Activated CD8-positive, alpha-beta memory T cell treated with anti-CD3 and anti-CD28 coated beads, Interleukin-2, amount 10 ng/mL, durations not matched to agents 7 days and 5 days (primary cell): Measurements from ENCODE around the gene CCDC30. TPM values are rescaled to one million over a fixed set of nuclear protein-coding genes. Genes with fewer than 3 reads are reported as not detected.
A peak's percentile ranks its signal among the peaks of the same experiment; 100 is the strongest.
"Not testable (repeated sequence)": the region's sequence is repeated elsewhere in the genome, so short reads cannot be mapped to it uniquely, and the experiment has no call there.

ENCODE experiments used
- ATAC-seq: fragments of 150-1000 bp; cut with Tn5 transposase; one replicate; pipeline ENCODE4 v1.10.0; 2021; ENCODE audit warnings: moderate library complexity
- CTCF ChIA-PET: fragments of 350-600 bp; sonication (Branson Sonifier 250); formaldehyde crosslinking; loops from one replicate; lab custom pipeline; 2021; ENCODE audit warnings: antibody characterized with exemption; lab: Charles Lee
- DNase-seq: peaks from one replicate; pipeline ENCODE4 v3.0.0-alpha.2; 2020
- H3K27ac Mint-ChIP-seq: one replicate; pipeline ENCODE4 v1.8.0; 2021; ENCODE audit warnings: mild to moderate bottlenecking, mixed read lengths
- H3K27me3 Mint-ChIP-seq: one replicate; pipeline ENCODE4 v1.8.0; 2021; ENCODE audit warnings: mixed read lengths
- H3K36me3 Mint-ChIP-seq: one replicate; pipeline ENCODE4 v1.8.0; 2021; ENCODE audit warnings: mild to moderate bottlenecking, mixed read lengths
- H3K4me1 Mint-ChIP-seq: one replicate; pipeline ENCODE4 v1.8.0; 2021; ENCODE audit warnings: mixed read lengths
- H3K4me3 Mint-ChIP-seq: one replicate; pipeline ENCODE4 v1.8.0; 2021; ENCODE audit warnings: mild to moderate bottlenecking, moderate library complexity, mixed read lengths
- H3K9me3 Mint-ChIP-seq: one replicate; pipeline ENCODE4 v1.8.0; 2022; ENCODE audit warnings: low read depth, mixed read lengths
- total RNA-seq, 2 experiments: library from RNA; stranded (reverse); gene quantifications; one replicate each; pipeline ENCODE4 v1.2.3, GENCODE V29; 2021

The CCDC30 gene
- total RNA-seq, 2 experiments from 2014 or later = 1.5 to 2.9 TPM

- Mint-ChIP-seq H3K36me3 (peaks cover 20% of the 10 kb centered on the region), H3K27ac (no peak overlapping the region), H3K9me3 (peaks cover 30% of the 10 kb centered on the region), H3K4me3 (no peak overlapping the region), H3K27me3 (no peaks in the 10 kb centered on the region), H3K4me1 (no peaks in the 10 kb centered on the region)
- ATAC-seq = no peak
- no peak for DNase-seq
- CTCF ChIA-PET = no interaction called here
Measured at GRCh38 chr1:42506576-42506975, 43.5 kb downstream of the CCDC30 start.

- H3K27ac Mint-ChIP-seq, DNase-seq, H3K4me1 Mint-ChIP-seq, H3K4me3 Mint-ChIP-seq, ATAC-seq, H3K27me3 Mint-ChIP-seq, CTCF ChIA-PET: not testable (repeated sequence)
- Mint-ChIP-seq H3K36me3 (peaks cover 15% of the 10 kb centered on the region), H3K9me3 (peaks cover 41% of the 10 kb centered on the region)
Measured at GRCh38 chr1:42511581-42512155, 48.6 kb downstream of the CCDC30 start.

DNA sequence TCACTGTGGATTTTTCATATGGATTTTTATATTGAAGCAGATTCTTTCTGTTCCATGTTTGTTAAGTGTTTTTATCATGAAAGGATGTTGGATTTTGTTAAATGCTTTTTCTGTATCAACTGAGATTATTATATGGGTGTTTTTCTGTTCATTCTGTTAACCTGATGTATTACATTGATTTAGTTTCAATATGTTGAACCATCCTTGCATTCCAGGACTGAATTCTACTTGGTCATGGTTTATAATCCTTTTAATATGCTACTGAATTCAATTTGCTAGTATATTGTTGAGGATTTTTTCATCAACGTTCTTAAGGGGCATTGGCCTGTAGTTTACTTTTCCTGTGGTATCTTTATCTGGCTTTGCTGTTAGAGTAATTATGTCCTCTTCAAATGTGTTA, 55.8 kb downstream of the CCDC30 start:
- Mint-ChIP-seq H3K9me3 (peaks cover 31% of the 10 kb centered on the region), H3K27me3 (no peaks in the 10 kb centered on the region), H3K4me1 (no peaks in the 10 kb centered on the region), H3K27ac (no peak overlapping the region), H3K4me3 (no peak overlapping the region), H3K36me3 (peaks cover 23% of the 10 kb centered on the region)
- CTCF ChIA-PET = no interaction called here
- DNase-seq (no peak), ATAC-seq (no peak)

DNA sequence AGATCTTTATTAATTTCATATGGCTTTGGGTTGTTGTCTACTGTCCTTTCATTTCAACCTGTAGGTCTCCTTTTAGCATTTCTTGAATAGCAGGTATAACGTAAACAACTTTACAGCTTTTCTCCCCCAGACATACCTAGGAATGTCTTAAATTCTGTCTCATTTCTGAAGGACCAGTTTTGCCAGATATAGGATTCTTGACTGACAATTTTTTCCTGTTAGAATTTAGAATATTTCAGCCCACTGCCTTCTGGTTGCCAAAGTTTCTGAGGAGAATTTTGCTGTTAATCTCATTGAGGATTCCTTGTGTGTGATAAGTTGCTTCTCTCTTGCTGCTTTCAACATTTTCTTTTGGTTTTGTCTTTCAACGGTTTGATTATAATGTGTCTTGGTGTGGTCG, 60.1 kb downstream of the CCDC30 start:
- Mint-ChIP-seq H3K36me3 (peaks cover 24% of the 10 kb centered on the region), H3K4me3 (no peak overlapping the region), H3K4me1 (peaks cover 7% of the 10 kb centered on the region), H3K27ac (no peak overlapping the region), H3K27me3 (peaks cover 11% of the 10 kb centered on the region), H3K9me3 (peaks cover 20% of the 10 kb centered on the region)
- CTCF ChIA-PET = no interaction called here
- ATAC-seq (no peak), DNase-seq (no peak)

DNA sequence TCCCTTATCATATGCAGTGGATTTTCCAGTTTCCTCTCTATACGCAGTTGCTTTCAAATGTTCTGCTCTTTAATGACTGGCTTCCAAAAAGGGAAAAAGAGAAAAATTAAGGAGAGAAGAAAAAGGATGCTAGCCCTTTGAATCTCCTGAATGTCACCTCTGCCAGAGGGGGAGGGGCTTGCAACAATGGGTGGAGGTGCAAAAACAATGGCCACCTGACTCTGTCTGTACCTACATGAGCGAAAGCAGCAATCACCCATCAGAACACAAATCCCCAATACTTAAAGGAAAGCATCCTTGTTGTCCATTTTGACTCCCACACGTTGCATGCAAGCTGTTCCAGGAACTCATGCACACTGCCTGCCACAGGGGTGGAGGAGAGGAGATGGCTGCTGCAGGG, 61.2 kb downstream of the CCDC30 start:
- no peak for ATAC-seq
- H3K9me3 Mint-ChIP-seq = peaks cover 12% of the 10 kb centered on the region
- no peak for DNase-seq
- peaks cover 11% of the 10 kb centered on the region for H3K27me3 Mint-ChIP-seq
- no peak overlapping the region for H3K4me3 Mint-ChIP-seq
- no peak overlapping the region for H3K27ac Mint-ChIP-seq
- peaks cover 21% of the 10 kb centered on the region for H3K36me3 Mint-ChIP-seq
- peaks cover 12% of the 10 kb centered on the region for H3K4me1 Mint-ChIP-seq
- CTCF ChIA-PET = no interaction called here

DNA sequence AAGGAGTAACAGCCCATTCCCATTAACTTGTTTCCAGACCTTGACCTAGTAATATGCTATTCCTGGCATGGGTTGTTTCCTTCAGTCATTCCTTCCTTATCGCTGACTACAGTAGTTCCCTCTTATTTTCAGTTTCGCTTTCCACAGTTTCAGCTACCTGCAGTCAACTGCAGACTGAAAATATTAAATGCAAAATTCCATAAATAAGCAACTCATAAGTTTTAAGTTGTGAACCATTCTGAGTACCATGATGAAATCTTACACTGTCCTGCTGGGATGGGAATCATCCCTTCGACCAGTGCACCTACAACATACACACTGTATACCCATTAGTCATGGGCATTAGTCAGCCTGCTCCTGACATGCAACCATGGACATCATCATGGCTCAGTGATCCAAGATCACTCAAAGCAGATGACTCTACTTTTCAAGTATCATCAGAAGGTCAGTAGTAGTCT, 66.7 kb downstream of the CCDC30 start:
- Mint-ChIP-seq H3K4me3 (peak overlapping the region; percentile 69), H3K27ac (peak overlapping the region; percentile 71)
- no peak for DNase-seq

DNA sequence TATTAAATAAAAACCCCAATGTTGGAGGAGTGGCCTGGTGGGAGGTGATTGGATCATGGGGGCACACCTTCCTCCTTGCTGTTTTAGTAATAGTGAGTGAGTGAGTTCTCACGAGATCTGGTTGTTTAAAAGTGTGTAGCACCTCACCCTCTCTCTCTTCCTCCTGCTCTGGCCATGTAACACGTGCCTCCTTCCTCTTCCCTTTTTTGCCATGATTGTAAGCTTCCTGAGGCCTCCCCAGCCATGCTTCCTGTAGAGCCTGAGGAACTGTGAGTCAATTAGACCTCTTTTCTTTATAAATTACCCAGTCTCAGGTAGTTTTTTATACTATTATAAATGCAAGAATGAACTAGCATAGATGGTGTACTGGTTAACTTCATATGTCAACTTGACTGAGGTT, 68.0 kb downstream of the CCDC30 start:
- Mint-ChIP-seq H3K27ac (no peak overlapping the region), H3K27me3 (peaks cover 3% of the 10 kb centered on the region), H3K4me1 (peaks cover 21% of the 10 kb centered on the region), H3K4me3 (no peak overlapping the region), H3K9me3 (peaks cover 4% of the 10 kb centered on the region), H3K36me3 (peaks cover 8% of the 10 kb centered on the region)
- CTCF ChIA-PET = no interaction called here
- DNase-seq (no peak), ATAC-seq (no peak)

More for the DNA sequence above, 66.7 kb downstream of the CCDC30 start:
- ATAC-seq = peak; percentile 84
- CTCF ChIA-PET = no interaction called here
- Mint-ChIP-seq H3K36me3 (peaks cover 11% of the 10 kb centered on the region), H3K27me3 (peaks cover 5% of the 10 kb centered on the region), H3K4me1 (peaks cover 21% of the 10 kb centered on the region), H3K9me3 (peaks cover 4% of the 10 kb centered on the region)

DNA sequence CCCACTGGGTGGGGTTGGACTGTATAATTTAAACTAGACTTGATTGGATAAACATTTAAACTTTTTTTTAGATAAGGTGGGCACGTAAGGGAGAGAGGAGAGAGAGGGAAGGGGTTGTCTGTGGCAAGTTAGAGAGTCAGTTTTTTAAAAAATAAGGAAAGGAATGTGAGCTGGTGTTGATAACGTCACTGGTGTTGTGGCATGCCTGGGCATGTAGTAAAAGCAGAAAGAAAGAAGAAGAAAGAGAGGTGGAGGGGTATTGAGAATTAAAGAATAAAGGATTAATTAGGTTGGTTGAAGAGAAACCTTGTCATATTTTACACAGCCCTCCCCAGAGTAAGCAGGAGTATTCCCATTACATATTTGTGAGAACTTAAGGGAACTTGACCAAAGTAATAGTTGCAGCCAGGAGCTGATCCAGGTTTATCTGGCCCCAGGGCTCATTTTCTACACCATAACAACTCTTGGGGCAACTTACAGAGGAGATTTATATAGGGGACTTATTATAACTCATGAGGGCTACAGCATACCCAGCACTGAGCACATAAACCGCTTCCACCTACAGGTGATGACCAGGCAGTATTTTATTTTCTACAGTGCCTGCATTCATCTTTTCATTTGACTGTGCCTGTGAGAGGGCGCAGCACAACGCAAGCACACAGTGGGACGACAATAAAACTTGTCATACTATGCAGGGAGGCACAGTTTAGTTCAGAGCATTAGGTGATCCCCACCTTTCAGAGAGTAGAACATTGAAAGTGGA, 70.2 kb downstream of the CCDC30 start:
- Mint-ChIP-seq H3K27me3 (no peaks in the 10 kb centered on the region), H3K9me3 (peaks cover 4% of the 10 kb centered on the region), H3K4me1 (peaks cover 13% of the 10 kb centered on the region), H3K36me3 (peaks cover 9% of the 10 kb centered on the region), H3K27ac (no peak overlapping the region), H3K4me3 (no peak overlapping the region)
- DNase-seq (no peak), ATAC-seq (no peak)
- CTCF ChIA-PET = no interaction called here

DNA sequence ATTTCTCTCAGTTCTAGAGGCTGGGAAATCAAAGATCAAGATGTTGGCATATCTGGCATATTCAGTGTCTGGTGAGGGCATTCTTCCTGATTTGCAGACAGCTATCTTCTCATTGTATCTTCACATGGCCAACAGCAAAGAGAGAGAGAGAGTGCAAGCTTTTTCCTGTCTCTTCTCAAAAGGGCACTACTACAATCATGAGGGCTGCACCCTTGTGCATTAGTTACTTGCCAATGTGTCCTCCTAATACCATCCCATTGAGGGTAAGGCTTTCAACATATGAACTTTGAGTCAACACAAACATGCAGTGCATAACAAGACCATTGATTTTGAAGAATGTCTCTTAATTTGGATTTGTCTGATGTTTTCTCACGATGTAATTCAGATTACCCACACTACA, 78.0 kb downstream of the CCDC30 start:
- ATAC-seq = no peak
- no peak for DNase-seq
- no peaks in the 10 kb centered on the region for H3K4me1 Mint-ChIP-seq
- no peaks in the 10 kb centered on the region for H3K9me3 Mint-ChIP-seq
- peaks cover 2% of the 10 kb centered on the region for H3K36me3 Mint-ChIP-seq
- no peaks in the 10 kb centered on the region for H3K27me3 Mint-ChIP-seq
- no peak overlapping the region for H3K27ac Mint-ChIP-seq
- no peak overlapping the region for H3K4me3 Mint-ChIP-seq
- CTCF ChIA-PET = no interaction called here

GRCh38 chr1:42551180-42551579, 88.1 kb downstream of the CCDC30 start:
- Mint-ChIP-seq H3K27me3 (no peaks in the 10 kb centered on the region), H3K4me1 (no peaks in the 10 kb centered on the region), H3K36me3 (no peaks in the 10 kb centered on the region), H3K4me3 (no peak overlapping the region), H3K27ac (no peak overlapping the region), H3K9me3 (no peaks in the 10 kb centered on the region)
- CTCF ChIA-PET = no interaction called here
- no peak for DNase-seq
- ATAC-seq = no peak

- H3K36me3 Mint-ChIP-seq = no peaks in the 10 kb centered on the region
- no peaks in the 10 kb centered on the region for H3K4me1 Mint-ChIP-seq
- H3K27ac Mint-ChIP-seq = no peak overlapping the region
- H3K4me3 Mint-ChIP-seq = no peak overlapping the region
- no peak for DNase-seq
- ATAC-seq = no peak
- no peaks in the 10 kb centered on the region for H3K27me3 Mint-ChIP-seq
- CTCF ChIA-PET = no interaction called here
- no peaks in the 10 kb centered on the region for H3K9me3 Mint-ChIP-seq
Measured at GRCh38 chr1:42551590-42551989, 88.5 kb downstream of the CCDC30 start.

- H3K4me1 Mint-ChIP-seq = no peaks in the 10 kb centered on the region
- H3K27ac Mint-ChIP-seq = no peak overlapping the region
- no peaks in the 10 kb centered on the region for H3K27me3 Mint-ChIP-seq
- H3K9me3 Mint-ChIP-seq = no peaks in the 10 kb centered on the region
- H3K4me3 Mint-ChIP-seq = no peak overlapping the region
- no peaks in the 10 kb centered on the region for H3K36me3 Mint-ChIP-seq
- ATAC-seq (no peak), DNase-seq (no peak)
- CTCF ChIA-PET = interaction anchor here (0.7 kb wide), 1 partner anchor 119 kb away, joined by 3 read pairs; no protein-coding TSS in a partner anchor
Measured at GRCh38 chr1:42552636-42553035, 89.5 kb downstream of the CCDC30 start.

- Mint-ChIP-seq H3K27ac (no peak overlapping the region), H3K27me3 (peaks cover 6% of the 10 kb centered on the region), H3K4me1 (no peaks in the 10 kb centered on the region), H3K9me3 (no peaks in the 10 kb centered on the region), H3K4me3 (no peak overlapping the region), H3K36me3 (no peaks in the 10 kb centered on the region)
- CTCF ChIA-PET = no interaction called here
- ATAC-seq = no peak
- no peak for DNase-seq
Measured at GRCh38 chr1:42557230-42557851, 94.3 kb downstream of the CCDC30 start.

DNA sequence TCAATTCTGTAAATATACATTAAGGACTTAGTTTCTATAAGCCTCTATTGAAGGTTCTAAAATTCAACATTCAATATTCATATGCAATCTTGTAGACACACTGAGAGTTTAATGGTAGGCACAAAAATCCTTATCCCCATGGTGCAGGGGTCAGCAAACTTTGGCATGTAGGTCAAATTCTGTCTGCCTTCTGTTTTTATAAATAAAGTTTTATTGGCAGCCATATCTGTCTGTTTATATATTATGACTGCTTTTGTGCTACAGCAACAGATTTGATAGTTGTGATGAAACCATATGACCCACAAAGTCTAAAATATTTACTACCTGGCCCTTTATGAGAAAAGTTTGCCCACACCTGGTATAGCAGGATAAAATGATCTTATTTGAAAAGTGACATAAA, 104.0 kb downstream of the CCDC30 start:
- Mint-ChIP-seq H3K9me3 (no peaks in the 10 kb centered on the region), H3K36me3 (no peaks in the 10 kb centered on the region), H3K4me1 (no peaks in the 10 kb centered on the region), H3K4me3 (no peak overlapping the region), H3K27me3 (peaks cover 6% of the 10 kb centered on the region), H3K27ac (no peak overlapping the region)
- DNase-seq (no peak), ATAC-seq (no peak)
- CTCF ChIA-PET = interaction anchor here (0.6 kb wide), 1 partner anchor 8 kb away, joined by 3 read pairs; no protein-coding TSS in a partner anchor
